Measurements from ENCODE around the gene RSPO4.

DNA sequence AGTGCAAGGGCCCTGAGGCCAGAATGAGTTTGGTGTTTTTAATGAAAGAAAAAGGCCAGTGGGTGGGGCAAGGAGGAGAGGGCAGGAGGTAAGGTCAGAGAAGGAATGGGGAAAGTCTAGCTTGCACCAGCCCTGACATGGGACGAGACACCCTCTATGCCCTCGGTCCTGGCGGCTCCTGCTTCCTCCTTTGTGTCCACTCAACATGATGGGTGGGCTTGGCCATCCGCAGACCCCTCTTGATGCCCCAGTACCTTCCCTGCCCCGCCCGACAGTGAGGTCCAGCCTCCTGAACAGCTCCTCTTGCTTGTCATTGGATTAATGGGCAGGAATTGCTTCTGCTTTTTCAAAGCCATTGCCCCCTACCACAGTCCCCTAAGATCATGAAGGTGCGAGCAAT lies 52.4 kb downstream of the RSPO4 start:
- TF ChIP-seq, protein P1, sequence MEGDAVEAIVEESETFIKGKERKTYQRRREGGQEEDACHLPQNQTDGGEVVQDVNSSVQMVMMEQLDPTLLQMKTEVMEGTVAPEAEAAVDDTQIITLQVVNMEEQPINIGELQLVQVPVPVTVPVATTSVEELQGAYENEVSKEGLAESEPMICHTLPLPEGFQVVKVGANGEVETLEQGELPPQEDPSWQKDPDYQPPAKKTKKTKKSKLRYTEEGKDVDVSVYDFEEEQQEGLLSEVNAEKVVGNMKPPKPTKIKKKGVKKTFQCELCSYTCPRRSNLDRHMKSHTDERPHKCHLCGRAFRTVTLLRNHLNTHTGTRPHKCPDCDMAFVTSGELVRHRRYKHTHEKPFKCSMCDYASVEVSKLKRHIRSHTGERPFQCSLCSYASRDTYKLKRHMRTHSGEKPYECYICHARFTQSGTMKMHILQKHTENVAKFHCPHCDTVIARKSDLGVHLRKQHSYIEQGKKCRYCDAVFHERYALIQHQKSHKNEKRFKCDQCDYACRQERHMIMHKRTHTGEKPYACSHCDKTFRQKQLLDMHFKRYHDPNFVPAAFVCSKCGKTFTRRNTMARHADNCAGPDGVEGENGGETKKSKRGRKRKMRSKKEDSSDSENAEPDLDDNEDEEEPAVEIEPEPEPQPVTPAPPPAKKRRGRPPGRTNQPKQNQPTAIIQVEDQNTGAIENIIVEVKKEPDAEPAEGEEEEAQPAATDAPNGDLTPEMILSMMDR (conservative IDR thresholded peaks at IDR 0.05; ENCODE audit: low read length) = no peak
- no peak for TF ChIP-seq EZH2phosphoT487 (IDR thresholded peaks at IDR 0.05; ENCODE audit: borderline replicate concordance, low read depth, low read length)

Measured in OCI-LY7 (cell line).